ENCODE results near the gene PODN. TPM values are rescaled to one million over a fixed set of nuclear protein-coding genes. Genes with fewer than 3 reads are reported as not detected.

PODN gene
- polyA plus RNA-seq, 3 donors = 1.6 to 2.0 (median 1.7) TPM

DNA sequence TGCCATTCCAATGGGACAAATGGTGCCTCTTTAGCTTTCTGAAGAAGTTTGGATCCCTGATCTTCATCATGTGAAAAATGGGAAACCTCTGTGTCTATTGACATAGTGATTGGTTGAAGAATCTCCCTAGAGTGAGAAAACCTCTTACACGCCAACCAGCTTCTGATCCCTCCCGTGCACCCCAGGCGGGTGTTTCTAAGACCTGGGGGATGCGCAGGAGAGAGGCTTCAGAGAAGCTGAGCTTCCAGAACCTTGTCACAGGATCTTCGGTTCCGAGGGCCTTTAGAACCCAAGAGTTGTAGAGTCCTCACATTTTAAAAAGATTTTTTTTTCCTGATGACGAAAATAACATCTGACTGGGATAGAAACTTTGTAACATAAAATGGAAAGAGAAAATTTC, 11.3 kb downstream of the PODN start:
- no peak for DNase-seq

- no peak for DNase-seq
Measured at GRCh38 chr1:53073868-53074311, 11.9 kb downstream of the PODN start.

DNA sequence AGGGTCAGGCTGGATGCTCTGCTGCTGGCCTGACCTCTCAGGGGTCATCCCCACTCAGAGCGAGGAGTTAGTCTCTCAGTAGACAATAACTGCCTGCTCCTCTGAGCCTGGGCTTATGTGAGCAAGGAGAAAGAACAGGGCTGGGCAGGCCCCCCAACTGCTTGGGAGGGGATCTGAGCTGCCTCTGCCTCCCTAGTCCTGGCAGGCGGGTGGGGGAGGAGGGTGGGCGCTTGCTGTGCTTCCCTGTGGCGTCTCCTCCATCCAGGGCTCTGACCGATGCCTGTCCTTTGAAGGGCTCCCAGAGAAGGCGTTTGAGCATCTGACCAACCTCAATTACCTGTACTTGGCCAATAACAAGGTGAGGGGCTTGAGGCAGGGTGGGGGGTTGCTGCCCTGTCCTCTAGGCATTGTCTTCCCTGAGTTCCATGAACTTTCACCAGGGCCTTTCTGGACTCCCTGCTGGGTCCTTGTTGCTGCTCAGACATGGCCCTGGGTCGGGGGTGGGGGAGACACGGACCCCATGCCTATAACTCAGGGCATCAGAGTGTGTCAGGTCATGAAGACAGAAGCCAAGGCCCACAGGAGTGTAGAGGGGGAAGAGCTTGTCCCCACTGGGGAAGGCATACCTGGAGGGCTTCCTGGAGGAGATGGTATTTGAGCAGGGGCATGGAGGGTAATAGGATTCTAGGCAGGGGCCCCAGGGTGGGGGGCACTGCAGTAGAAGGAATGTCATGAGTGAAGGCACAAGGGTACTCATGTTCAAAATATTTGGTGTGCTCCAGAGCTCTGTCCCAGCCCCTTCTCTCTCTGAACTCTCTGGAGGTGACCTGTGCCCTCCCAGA, 12.5 kb downstream of the PODN start:
- DNase-seq = no peak

GRCh38 chr1:53075206-53075605, 13.2 kb downstream of the PODN start:
- DNase-seq = no peak

DNA sequence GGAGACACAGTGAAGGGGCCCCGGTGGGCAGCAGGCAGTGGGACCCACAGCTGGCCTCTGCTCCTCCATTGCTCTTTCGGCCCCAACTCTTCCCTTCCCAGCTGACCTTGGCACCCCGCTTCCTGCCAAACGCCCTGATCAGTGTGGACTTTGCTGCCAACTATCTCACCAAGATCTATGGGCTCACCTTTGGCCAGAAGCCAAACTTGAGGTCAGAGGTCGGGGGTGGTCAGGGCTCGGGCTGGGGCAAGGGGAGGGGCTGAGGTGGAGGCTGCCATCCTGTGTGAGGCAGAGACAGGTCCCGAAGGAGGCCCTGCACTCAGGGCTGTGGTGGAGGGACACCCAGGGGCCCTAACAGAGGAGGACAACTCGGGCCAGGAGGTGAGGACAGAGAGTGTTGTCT, 13.7 kb downstream of the PODN start:
- no peak for DNase-seq

DNA sequence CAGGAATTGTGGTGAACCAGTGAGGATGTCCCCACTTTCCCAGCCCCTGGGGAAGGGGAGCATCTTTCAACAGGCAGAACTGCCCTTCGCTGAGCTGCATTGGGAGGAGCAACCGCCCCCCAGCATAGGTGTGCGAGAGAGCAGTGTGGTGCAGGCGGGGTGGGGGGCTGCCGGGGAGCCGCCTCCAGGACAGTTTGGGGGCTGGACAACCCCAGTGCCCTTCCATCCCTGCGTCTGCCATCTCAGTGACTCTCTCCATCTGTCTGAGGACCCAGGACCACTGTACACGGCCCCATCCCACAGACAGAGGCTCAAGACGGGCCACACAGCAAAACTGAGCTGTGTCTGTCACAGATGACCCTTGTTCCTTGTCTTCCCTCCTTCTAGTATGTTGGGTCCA, 14.2 kb downstream of the PODN start:
- no peak for DNase-seq

- no peak for DNase-seq
Measured at GRCh38 chr1:53076721-53077598, 14.9 kb downstream of the PODN start.

- no peak for DNase-seq
Measured at GRCh38 chr1:53077599-53077965, 15.6 kb downstream of the PODN start.

DNA sequence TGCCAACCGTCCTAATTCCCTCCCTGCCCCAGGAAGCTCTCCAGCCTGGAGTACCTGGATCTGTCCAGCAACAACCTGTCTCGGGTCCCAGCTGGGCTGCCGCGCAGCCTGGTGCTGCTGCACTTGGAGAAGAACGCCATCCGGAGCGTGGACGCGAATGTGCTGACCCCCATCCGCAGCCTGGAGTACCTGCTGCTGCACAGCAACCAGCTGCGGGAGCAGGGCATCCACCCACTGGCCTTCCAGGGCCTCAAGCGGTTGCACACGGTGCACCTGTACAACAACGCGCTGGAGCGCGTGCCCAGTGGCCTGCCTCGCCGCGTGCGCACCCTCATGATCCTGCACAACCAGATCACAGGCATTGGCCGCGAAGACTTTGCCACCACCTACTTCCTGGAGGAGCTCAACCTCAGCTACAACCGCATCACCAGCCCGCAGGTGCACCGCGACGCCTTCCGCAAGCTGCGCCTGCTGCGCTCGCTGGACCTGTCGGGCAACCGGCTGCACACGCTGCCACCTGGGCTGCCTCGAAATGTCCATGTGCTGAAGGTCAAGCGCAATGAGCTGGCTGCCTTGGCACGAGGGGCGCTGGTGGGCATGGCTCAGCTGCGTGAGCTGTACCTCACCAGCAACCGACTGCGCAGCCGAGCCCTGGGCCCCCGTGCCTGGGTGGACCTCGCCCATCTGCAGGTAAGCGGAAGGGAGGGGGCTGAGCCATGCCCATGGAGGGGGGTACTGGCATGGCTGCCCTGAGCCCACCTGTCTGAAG, 16.5 kb downstream of the PODN start:
- DNase-seq = no peak

- no peak for DNase-seq
Measured at GRCh38 chr1:53079251-53079650, 17.2 kb downstream of the PODN start.

DNA sequence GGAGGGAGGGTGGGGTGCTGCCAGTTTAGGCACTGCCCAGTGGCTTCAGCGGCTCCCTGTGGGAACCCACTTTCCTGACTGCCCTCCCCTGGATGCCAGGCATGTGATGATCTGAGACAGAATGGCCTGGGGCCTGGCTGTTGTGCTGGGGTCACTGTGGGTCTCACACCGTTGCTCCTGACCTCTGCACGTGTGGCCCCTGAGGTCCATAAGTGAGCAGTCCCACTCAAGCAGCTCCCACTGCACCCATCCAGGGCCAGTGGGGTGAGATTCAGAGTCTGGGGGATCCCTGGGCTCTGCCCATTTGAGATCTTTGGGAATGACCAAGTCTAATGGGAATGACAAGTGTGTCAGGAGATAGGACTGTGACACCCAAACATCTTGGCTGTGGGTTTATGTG, 18.0 kb downstream of the PODN start:
- DNase-seq = no peak

GRCh38 chr1:53080769-53081168, 18.8 kb downstream of the PODN start:
- no peak for DNase-seq

GRCh38 chr1:53081384-53082066, 19.5 kb downstream of the PODN start:
- DNase-seq = no peak

DNA sequence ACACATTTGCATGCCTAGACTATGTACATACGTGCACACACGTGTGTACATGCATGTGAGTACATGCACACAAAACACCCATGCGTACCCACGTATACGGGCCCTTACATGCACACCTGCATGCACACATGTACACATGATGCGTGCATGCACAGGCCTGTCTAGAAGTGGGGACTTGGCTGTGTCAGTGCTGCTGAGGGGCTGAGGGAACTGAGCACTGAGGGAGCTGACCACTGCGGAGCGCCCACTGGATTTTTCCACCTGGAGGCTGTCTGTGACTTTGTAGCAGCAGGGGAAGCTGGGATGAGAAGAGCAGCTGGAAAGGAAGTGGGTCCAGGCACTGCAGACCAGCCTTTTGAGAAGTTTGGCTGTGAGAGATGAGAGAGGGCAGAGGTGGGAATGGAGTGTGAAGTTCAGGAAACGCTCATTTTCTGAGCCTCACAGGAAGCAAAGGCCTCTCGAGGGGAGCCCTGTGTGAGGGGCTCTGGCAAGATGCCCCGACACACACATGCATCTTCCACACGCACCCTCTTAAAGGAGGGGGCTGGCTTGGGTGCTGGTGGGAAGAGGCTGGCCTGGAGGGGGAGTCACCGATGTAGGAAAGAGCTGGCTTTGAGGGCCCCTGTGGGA, 20.9 kb downstream of the PODN start:
- no peak for DNase-seq

- DNase-seq = no peak
Measured at GRCh38 chr1:53083636-53084588, 21.9 kb downstream of the PODN start.

DNA sequence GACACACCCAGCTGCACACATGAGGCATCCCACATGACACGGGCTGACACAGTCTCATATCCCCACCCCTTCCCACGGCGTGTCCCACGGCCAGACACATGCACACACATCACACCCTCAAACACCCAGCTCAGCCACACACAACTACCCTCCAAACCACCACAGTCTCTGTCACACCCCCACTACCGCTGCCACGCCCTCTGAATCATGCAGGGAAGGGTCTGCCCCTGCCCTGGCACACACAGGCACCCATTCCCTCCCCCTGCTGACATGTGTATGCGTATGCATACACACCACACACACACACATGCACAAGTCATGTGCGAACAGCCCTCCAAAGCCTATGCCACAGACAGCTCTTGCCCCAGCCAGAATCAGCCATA, 22.6 kb downstream of the PODN start:
- no peak for DNase-seq

GRCh38 chr1:53085405-53085804, 23.4 kb downstream of the PODN start:
- DNase-seq = no peak

GRCh38 chr1:53086491-53087070, 24.6 kb downstream of the PODN start:
- no peak for DNase-seq
